ENCODE data around the gene PAX4. TPM values are rescaled to one million over a fixed set of nuclear protein-coding genes. Genes with fewer than 3 reads are reported as not detected.

The PAX4 gene
- total RNA-seq, 1 donor from 2014 or later = not detected

GRCh38 chr7:127592550-127592949, 25.4 kb downstream of the PAX4 start:
- Mint-ChIP-seq H3K4me3 (ENCODE audit: unreplicated experiment) (no peak overlapping the region), H3K36me3 (ENCODE audit: low read depth, unreplicated experiment) (peaks cover 3% of the 10 kb centered on the region), H3K27me3 (ENCODE audit: low read depth, unreplicated experiment) (peaks cover 11% of the 10 kb centered on the region), H3K4me1 (ENCODE audit: low read depth, unreplicated experiment) (peaks cover 7% of the 10 kb centered on the region), H3K27ac (ENCODE audit: unreplicated experiment) (no peak overlapping the region), H3K9me3 (ENCODE audit: unreplicated experiment) (no peaks in the 10 kb centered on the region)
- H2AFZ ChIP-seq (ENCODE audit: low read depth, low read length) = no peak overlapping the region
- peaks cover 3% of the 10 kb centered on the region for H3K36me3 ChIP-seq (ENCODE audit: insufficient read depth, low read length)
- TF ChIP-seq EZH2 (IDR thresholded peaks at IDR 0.05; ENCODE audit: insufficient read depth, low read length) = no peak
- TF ChIP-seq CTCF (IDR thresholded peaks at IDR 0.05; ENCODE audit: insufficient read depth, low read depth, low read length) = no peak
- H3K9ac ChIP-seq (ENCODE audit: low read length) = no peak overlapping the region
- peaks cover 14% of the 10 kb centered on the region for H3K4me1 ChIP-seq (ENCODE audit: insufficient read depth, low read length)
- H3K79me2 ChIP-seq (ENCODE audit: insufficient read depth, low read length) = peaks cover 16% of the 10 kb centered on the region
- FAIRE-seq (no peak), DNase-seq (ENCODE audit: low read depth) (no peak)
- H3K27me3 ChIP-seq (ENCODE audit: insufficient read depth, low read length) = no peaks in the 10 kb centered on the region
- peaks cover 14% of the 10 kb centered on the region for H4K20me1 ChIP-seq (ENCODE audit: insufficient read depth, low read length)
- no peak overlapping the region for H3K4me3 ChIP-seq (ENCODE audit: insufficient read depth, low read depth, low read length)
- no peaks in the 10 kb centered on the region for H3K9me3 ChIP-seq (ENCODE audit: insufficient read depth, low read depth, low read length)
- H3K27ac ChIP-seq (ENCODE audit: low read depth, low read length) = no peak overlapping the region
- no peak overlapping the region for H3K4me2 ChIP-seq (ENCODE audit: low read length)

- H4K20me1 ChIP-seq (ENCODE audit: insufficient read depth, low read length) = peaks cover 14% of the 10 kb centered on the region
- H3K79me2 ChIP-seq (ENCODE audit: insufficient read depth, low read length) = peaks cover 16% of the 10 kb centered on the region
- peaks cover 3% of the 10 kb centered on the region for H3K36me3 ChIP-seq (ENCODE audit: insufficient read depth, low read length)
- H3K9ac ChIP-seq (ENCODE audit: low read length) = no peak overlapping the region
- H3K4me1 ChIP-seq (ENCODE audit: insufficient read depth, low read length) = peaks cover 14% of the 10 kb centered on the region
- DNase-seq (ENCODE audit: low read depth) (no peak), FAIRE-seq (no peak)
- H3K27me3 Mint-ChIP-seq (ENCODE audit: low read depth, unreplicated experiment) = peaks cover 11% of the 10 kb centered on the region
- H3K27ac Mint-ChIP-seq (ENCODE audit: unreplicated experiment) = no peak overlapping the region
- H3K27ac ChIP-seq (ENCODE audit: low read depth, low read length) = no peak overlapping the region
- no peak overlapping the region for H3K4me2 ChIP-seq (ENCODE audit: low read length)
- no peaks in the 10 kb centered on the region for H3K27me3 ChIP-seq (ENCODE audit: insufficient read depth, low read length)
- H3K36me3 Mint-ChIP-seq (ENCODE audit: low read depth, unreplicated experiment) = peaks cover 3% of the 10 kb centered on the region
- H3K9me3 Mint-ChIP-seq (ENCODE audit: unreplicated experiment) = no peaks in the 10 kb centered on the region
- no peak overlapping the region for H3K4me3 ChIP-seq (ENCODE audit: insufficient read depth, low read depth, low read length)
- H3K9me3 ChIP-seq (ENCODE audit: insufficient read depth, low read depth, low read length) = no peaks in the 10 kb centered on the region
- no peak overlapping the region for H3K4me3 Mint-ChIP-seq (ENCODE audit: unreplicated experiment)
- peaks cover 7% of the 10 kb centered on the region for H3K4me1 Mint-ChIP-seq (ENCODE audit: low read depth, unreplicated experiment)
- no peak overlapping the region for H2AFZ ChIP-seq (ENCODE audit: low read depth, low read length)
- TF ChIP-seq EZH2 (IDR thresholded peaks at IDR 0.05; ENCODE audit: insufficient read depth, low read length) (no peak), CTCF (IDR thresholded peaks at IDR 0.05; ENCODE audit: insufficient read depth, low read depth, low read length) (no peak)
These were observed 26.4 kb downstream of the PAX4 start for GRCh38 chr7:127591591-127591990.

GRCh38 chr7:127591189-127591588, 26.8 kb downstream of the PAX4 start:
- no peak overlapping the region for H3K27ac ChIP-seq (ENCODE audit: low read depth, low read length)
- H3K27ac Mint-ChIP-seq (ENCODE audit: unreplicated experiment) = no peak overlapping the region
- FAIRE-seq (no peak), DNase-seq (ENCODE audit: low read depth) (no peak)
- H2AFZ ChIP-seq (ENCODE audit: low read depth, low read length) = no peak overlapping the region
- no peak overlapping the region for H3K9ac ChIP-seq (ENCODE audit: low read length)
- peaks cover 7% of the 10 kb centered on the region for H3K4me1 Mint-ChIP-seq (ENCODE audit: low read depth, unreplicated experiment)
- H3K4me1 ChIP-seq (ENCODE audit: insufficient read depth, low read length) = peaks cover 14% of the 10 kb centered on the region
- no peaks in the 10 kb centered on the region for H3K9me3 ChIP-seq (ENCODE audit: insufficient read depth, low read depth, low read length)
- H3K27me3 ChIP-seq (ENCODE audit: insufficient read depth, low read length) = no peaks in the 10 kb centered on the region
- no peak for TF ChIP-seq EZH2 (IDR thresholded peaks at IDR 0.05; ENCODE audit: insufficient read depth, low read length)
- no peak for TF ChIP-seq CTCF (IDR thresholded peaks at IDR 0.05; ENCODE audit: insufficient read depth, low read depth, low read length)
- H3K36me3 Mint-ChIP-seq (ENCODE audit: low read depth, unreplicated experiment) = peaks cover 3% of the 10 kb centered on the region
- H3K4me3 Mint-ChIP-seq (ENCODE audit: unreplicated experiment) = no peak overlapping the region
- no peak overlapping the region for H3K4me2 ChIP-seq (ENCODE audit: low read length)
- H3K9me3 Mint-ChIP-seq (ENCODE audit: unreplicated experiment) = no peaks in the 10 kb centered on the region
- H3K27me3 Mint-ChIP-seq (ENCODE audit: low read depth, unreplicated experiment) = peaks cover 11% of the 10 kb centered on the region
- peaks cover 3% of the 10 kb centered on the region for H3K36me3 ChIP-seq (ENCODE audit: insufficient read depth, low read length)
- H3K4me3 ChIP-seq (ENCODE audit: insufficient read depth, low read depth, low read length) = no peak overlapping the region
- peaks cover 14% of the 10 kb centered on the region for H4K20me1 ChIP-seq (ENCODE audit: insufficient read depth, low read length)
- peaks cover 16% of the 10 kb centered on the region for H3K79me2 ChIP-seq (ENCODE audit: insufficient read depth, low read length)
